ENCODE results near the gene SLC27A5.

- TF ChIP-seq POLR2A (IDR thresholded peaks at IDR 0.05; ENCODE audit: low read length) (no peak), GATA1 (IDR thresholded peaks at IDR 0.05; ENCODE audit: low read depth, low read length) (no peak)
Measured at GRCh38 chr19:58558066-58558622, 46.4 kb upstream of the SLC27A5 start, which contains the start of gene UBE2M.

Measured in erythroblast (primary cell).